ENCODE data around the gene OR1A1.
"Not testable (repeated sequence)": the region's sequence is repeated elsewhere in the genome, so short reads cannot be mapped to it uniquely, and the experiment has no call there.

Gene OR1A1, protein sequence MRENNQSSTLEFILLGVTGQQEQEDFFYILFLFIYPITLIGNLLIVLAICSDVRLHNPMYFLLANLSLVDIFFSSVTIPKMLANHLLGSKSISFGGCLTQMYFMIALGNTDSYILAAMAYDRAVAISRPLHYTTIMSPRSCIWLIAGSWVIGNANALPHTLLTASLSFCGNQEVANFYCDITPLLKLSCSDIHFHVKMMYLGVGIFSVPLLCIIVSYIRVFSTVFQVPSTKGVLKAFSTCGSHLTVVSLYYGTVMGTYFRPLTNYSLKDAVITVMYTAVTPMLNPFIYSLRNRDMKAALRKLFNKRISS

DNA sequence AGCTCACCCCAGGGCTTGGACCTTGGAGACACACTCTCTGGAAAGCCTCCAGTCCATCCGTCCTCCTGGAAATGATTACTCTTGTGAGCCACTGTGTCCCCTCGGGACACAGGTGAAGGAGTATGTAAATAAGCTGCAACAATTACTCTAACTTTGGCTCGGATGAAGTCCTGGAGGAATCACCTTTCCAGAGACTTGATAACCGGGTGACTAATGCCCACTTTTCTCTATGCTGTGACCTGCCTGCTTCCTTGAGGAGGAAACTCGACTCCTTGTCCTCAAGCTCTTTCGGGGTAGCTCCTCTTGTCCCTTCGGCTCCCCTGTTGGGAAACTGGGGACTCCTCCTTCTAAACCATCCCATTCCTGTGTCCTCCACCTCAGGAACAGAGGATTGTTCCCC lies at the start of gene OR1A1:
OR1A1 (plus strand) TSS at position 301 of the 400 bp plus-strand sequence. CDS start 7,954 bp downstream, outside the sequence.
- no peak for DNase-seq (ENCODE audit: low spot score)

DNA sequence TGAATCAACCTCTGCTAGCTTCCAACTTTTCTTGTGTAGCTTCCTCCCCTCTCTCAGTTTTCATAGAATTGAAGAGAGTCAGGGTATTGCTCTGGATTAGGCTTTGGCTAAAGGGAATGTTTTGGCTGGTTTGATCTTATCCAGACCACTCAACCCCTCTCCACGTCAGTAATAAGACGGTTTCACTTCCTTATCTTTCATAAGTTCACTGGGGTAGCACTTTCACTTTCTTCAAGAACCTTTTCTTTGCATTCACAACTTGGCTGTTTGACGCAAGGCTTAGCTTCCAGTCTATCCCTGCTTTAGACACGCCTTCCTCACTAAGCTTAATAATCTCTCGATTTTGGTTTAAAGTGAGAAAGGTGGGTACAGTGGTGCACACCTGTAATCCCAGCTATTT lies 39.9 kb upstream of the OR1A1 start:
- no peak for DNase-seq (ENCODE audit: low spot score)

DNA sequence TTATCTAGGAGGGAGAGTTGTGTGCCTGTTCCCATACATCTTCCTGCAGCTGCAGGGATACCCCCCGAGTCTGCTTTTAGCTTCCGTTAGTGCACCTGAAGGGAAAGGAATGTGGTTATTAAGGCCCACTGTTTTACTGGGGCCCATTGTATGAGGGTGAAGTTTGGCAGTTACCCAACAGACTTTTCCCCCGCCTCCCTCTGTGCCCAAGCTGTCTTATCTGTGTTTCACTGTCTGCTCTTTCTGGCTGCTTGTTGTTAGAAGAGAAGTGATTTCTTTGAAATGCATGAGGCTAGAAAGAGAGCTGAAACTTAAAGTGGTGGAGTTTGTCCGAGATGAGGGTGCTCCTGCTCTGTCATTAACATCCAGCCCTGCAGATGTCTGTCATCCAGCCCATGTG lies 17.5 kb upstream of the OR1A1 start:
- no peak for DNase-seq (ENCODE audit: low spot score)

DNA sequence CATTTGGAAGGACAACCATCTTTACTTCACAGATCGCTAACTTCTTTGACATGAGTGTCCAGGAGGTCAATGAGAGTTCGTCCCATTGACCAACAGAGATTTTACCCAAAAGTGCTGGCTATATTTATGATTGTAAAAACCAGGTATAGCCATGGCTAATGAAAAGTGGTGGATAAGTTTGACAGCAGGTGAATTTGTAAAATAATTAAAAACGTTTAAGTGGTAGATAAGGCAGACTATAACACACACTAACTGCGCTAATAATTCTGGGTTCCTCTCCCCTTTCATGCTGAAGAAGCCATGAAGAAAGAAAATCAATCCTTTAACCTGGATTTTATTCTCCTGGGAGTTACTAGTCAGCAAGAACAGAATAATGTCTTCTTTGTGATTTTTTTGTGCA lies 10.2 kb upstream of the OR1A1 start, which contains the start of gene OR1A2:
OR1A2 (plus strand) TSS at position 301 of the 400 bp plus-strand sequence; CDS start at position 301, 0 bp downstream.
- DNase-seq (ENCODE audit: low spot score) = no peak

DNA sequence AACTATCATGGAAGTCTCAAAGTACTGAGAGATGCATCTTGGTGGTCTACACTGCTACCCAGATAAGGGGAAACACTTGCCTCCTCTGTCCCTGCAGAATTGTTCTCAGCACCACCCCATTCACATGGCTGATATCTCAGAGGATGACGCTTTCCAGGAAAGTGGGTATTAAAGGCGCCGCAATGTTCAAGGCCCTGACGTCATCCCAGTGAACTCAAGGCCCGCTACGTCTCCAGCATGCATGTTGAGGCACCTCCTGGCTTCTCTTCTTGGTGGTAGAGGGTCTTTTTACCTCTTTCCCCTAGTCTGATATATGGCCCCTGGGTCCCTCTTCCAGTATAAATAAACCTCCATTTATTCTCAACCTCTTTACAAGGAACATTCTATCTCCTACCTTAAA lies 1.0 kb downstream of the OR1A1 start:
- DNase-seq (ENCODE audit: low spot score) = no peak

DNA sequence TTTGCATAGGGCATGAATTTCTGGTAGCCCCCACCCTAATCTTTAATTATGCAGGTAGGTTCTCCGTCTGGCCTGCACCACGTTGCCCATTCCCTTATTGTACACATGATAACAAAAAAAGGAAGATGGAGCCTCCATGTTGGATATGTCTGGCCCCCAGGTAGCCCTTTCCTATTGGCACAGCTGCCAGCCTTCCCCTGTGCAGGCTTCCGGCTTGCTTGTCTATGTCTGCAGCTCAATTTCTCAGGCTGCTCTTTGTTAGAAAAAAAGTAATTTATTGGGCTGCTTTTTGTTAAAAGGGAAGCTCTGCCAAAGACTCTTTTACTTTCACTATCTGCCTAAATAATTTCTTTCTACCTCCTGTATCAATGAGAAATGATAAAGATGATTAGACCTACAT lies 5.5 kb downstream of the OR1A1 start:
- DNase-seq (ENCODE audit: low spot score) = no peak

DNA sequence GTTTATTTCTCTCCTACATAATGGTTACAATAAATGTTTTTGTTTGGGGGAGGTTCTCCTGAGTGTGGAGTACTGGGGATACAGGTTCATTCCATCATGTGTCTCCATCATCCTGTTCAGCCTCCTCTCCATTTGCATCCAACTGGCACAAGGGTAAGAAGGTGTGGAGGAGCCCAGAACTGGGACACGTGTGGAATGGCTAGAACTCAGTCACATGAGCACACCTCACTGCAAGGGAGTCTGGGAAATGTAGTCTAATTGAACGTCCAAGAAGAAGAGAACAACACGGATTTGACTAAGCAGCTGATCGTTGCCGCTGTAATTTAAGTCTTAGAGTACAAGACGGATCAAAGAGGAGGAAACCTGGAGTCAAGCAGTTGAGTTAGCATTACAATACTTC lies 6.1 kb downstream of the OR1A1 start:
- no peak for DNase-seq (ENCODE audit: low spot score)

DNA sequence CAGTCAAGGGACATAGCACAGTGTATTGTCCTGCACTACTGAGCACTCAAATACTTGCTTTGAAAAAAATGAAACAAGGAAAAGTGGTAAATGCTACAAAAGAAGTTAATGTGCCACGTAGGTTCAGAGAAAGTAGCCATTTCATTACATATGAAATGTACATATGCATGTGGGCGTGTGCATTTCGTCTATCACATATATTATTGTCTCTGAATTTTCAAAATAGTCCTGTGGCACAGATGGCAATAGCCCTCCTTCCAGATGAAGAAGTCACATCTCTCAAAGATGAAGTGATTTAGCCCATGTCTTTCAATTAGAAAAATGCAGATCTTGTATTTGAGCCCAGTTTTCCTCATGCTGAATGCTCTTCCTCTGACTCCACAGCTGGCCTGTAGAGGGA lies 12.5 kb downstream of the OR1A1 start:
- DNase-seq (ENCODE audit: low spot score) = not testable (repeated sequence)

DNA sequence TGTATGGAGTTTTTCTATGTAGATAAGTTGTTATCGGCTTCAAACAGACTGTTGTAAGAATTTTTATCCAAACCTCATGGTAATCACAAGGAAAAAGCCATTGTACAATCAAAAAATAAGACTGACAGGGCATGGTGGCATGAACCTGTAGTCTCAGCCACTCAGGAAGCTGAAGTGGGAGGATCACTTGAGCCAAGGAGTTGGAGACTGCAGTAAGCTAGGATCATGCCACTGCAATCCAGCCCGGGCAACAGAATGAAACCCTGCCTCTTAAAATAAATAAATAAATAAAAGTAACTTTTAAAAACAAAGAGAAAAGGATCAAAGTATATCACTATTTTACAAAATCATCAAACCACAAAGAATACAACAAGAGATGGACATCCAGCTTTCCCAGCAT lies 14.4 kb downstream of the OR1A1 start:
- DNase-seq (ENCODE audit: low spot score) = no peak

DNA sequence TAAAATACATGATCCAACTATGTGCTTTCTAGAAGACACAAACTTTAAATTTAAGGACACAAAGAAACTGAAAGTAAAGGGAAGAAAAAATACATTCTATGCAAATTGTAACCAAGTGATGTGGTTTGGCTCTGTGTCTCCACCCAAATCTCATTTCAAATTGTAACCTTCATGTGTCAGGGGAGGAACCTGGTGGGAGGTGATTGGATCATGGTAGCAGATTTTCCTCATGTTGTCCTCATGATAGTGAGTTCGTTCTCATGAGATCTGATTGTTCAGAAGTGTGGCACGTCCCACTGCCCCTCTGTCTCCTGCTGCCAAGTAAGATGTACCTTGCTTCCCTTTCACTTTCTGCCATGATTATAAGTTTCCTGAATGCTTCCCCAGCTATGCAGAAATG lies 15.0 kb downstream of the OR1A1 start:
- no peak for DNase-seq (ENCODE audit: low spot score)

DNA sequence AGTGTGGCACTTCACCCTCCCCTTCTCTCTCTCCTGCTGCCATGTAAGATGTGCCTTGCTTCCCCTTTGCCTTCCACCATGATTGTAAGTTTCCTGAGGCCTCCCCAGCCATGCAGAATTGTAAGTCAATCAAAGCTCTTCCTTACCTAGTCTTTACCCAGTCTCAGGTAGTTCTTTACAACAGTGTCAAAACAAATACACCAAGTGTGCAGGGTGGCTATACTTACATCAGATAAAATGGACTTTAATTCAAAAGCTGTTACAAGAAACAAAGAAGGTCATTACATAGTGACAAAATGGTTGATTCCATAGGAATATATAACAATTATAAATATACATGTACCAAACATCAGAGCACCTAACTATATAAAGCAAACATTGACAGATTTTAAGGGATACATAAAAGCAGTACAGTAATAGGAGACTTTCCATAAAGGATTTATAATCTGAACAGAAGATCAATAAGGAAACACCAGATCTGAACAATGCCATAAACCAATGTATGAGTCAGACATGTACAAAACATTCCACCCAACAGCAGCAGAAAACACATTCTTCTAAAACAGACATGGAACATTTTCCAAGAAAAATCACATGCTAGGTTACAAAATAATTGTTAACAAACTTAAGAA lies 17.4 kb downstream of the OR1A1 start:
- DNase-seq (ENCODE audit: low spot score) = not testable (repeated sequence)

DNA sequence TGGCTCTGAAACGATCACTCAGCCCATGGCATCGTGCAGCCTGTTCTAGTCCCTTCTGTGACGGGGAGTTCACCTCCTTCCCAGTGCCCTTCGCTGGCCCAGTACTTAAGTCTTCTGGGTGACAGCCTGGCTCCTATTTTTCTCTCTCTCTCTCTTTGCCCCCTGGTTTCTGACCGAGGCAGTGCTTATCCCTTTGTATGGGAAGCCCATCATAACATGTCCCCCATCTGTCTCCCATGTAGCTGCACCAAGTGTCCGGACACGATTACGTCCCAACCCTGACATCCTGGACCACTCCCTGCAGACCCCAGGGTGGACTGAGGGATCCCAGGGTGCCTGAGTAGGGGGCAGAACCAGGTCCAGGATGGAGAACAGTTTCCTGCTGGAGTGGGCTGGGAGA lies 24.8 kb downstream of the OR1A1 start:
- DNase-seq (ENCODE audit: low spot score) = not testable (repeated sequence)

DNA sequence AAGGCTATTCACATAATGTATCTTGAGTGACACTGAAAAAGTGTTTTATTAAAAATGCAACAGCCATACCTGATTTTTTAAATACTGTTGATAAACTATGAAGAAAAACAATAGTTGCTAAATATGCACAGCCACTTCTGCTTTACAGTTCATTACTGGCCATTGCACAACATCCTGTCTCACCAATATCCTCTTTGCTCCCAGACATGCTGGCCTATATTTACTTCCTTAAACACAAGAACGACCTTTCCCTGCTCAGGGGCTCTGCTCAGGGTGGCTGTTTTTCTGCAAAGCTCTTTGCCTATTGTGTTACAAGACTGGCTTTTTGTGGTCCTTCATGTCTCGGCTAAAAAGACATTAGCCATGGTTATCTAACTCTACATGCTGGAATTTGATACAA lies 31.2 kb downstream of the OR1A1 start:
- DNase-seq (ENCODE audit: low spot score) = not testable (repeated sequence)

DNA sequence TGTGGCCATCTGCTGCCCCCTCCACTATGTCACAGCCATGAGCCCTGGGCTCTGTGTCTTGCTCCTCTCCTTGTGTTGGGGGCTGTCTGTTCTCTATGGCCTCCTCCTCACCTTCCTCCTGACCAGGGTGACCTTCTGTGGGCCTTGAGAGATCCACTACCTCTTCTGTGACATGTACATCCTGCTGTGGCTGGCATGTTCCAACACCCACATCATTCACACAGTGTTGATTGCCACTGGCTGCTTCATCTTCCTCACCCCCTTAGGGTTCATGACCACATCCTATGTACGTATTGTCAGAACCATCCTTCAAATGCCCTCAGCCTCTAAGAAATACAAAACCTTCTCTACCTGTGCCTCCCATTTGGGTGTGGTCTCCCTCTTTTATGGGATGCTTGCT lies 33.6 kb downstream of the OR1A1 start:
- DNase-seq (ENCODE audit: low spot score) = not testable (repeated sequence)

DNA sequence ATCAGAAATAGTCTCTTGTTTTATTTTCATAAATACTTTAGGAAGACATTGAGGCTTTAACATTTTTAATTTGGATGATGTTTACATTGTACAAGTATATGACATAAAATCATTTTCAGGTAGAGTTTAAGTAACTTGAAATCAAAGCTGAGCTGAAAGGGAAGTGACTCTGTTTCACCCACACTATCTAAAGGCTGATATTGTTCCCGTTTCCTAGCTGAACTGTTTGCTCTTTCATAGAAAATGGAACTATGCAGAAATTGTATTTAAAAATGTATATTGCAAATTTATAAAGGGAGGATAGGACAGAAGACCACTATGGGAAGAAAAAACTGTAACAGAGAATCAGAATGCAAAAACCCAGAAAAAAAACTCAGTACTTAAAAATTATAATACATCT lies 37.4 kb downstream of the OR1A1 start:
- DNase-seq (ENCODE audit: low spot score) = not testable (repeated sequence)

DNA sequence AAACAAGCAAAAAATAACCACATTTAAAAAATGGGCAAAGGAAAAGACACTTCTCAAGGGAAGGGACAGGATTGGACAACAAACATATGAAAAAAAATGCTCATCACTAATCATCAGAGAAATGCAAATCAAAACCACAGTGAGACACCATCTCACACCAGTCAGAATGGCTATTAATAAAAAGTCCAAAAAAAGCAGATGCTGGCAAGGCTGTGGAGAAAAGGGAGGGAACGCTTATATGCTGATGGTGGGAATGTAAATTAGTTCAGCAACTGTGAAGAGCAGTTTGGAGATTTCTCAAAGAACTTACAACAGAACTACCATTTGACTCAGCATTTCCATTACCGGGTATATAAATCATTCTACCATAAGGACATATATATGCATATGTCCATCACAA lies 41.5 kb downstream of the OR1A1 start:
- DNase-seq (ENCODE audit: low spot score) = not testable (repeated sequence)

DNA sequence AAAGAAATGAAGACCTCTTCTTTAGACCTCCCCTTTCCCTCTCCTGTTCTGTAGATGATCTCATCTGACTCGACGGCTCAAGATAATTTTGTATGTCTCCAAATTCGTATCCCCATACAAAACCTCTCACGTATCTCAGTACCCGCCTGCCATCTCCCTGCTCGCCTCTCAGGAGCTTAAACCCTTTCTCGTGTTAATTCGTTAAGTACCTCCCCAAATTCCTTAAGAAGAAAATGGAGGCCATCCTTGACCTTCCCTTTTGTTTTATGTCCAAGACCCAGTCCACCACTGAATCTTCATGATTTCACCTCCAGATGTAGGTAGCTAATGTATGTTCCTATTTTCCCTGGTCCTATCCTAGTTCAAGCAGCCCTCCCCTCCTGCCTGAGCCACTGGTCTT lies 49.1 kb downstream of the OR1A1 start:
- no peak for DNase-seq (ENCODE audit: low spot score)

DNA sequence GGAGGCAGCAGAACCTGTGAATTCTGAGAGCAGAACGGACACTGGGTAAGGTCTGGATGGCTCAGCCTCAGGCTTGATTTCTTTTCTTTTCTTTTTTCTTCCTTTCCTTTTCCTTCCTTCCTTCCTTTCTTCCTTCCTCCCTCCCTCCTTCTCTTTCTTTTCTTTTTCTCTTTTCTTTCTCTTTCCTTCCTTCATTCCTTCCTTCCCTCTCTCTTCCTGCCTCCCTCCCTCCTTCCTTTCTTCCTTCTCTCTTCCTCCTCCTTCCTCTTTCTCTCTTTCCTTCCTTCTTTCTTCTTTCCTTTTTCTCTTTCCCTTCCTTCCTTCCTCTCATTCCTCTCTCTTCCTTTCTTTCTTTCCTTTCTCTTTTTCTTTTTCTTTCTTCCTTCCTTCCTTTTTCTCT lies 52.7 kb downstream of the OR1A1 start:
- DNase-seq (ENCODE audit: low spot score) = no peak

DNA sequence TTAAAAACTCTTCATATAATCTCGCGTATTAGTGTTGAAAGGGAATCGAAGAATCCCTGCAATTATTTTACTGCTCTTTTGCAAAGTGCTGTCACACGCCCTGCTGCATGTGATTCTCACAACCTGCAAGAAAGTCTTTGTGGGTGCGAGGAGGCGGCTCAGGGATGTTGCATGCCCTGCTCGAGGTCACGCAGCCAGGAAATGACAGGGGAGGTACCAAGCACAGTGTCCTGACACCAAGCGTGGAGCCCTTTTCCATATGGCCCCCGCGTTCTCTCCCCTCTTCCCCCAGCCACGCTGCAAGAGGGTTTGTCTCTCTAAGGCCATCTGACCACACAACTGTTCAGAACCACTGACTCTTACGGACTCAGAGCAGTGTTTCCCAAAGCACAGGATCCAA lies 53.1 kb downstream of the OR1A1 start:
- DNase-seq (ENCODE audit: low spot score) = no peak

Data from putamen (tissue), 1 donor.